Islet precursor cell (in vitro differentiated cells): ENCODE results near the gene FMN1.
"Not testable (repeated sequence)": the region's sequence is repeated elsewhere in the genome, so short reads cannot be mapped to it uniquely, and the experiment has no call there.

ENCODE experiments used
- DNase-seq: peaks from one replicate; pipeline ENCODE4 v3.0.0-alpha.2; 2018

The FMN1 gene

GRCh38 chr15:33089165-33089877 lies 105.2 kb downstream of the FMN1 start:
- DNase-seq, result no peak

GRCh38 chr15:33086500-33087121 lies 107.9 kb downstream of the FMN1 start:
- DNase-seq, result no peak

GRCh38 chr15:33084661-33085060 lies 109.9 kb downstream of the FMN1 start:
- DNase-seq, result no peak

- peak; percentile 72 for DNase-seq
Observed at GRCh38 chr15:33083232-33084081, 111.1 kb downstream of the FMN1 start.

GRCh38 chr15:33080006-33080405 lies 114.5 kb downstream of the FMN1 start:
- no peak for DNase-seq

- no peak for DNase-seq
Observed at GRCh38 chr15:33078607-33079006, 115.9 kb downstream of the FMN1 start.

GRCh38 chr15:33076937-33077336 lies 117.6 kb downstream of the FMN1 start:
- no peak for DNase-seq

GRCh38 chr15:33074942-33075341 lies 119.6 kb downstream of the FMN1 start:
- DNase-seq, result no peak

- DNase-seq, result no peak
Observed at GRCh38 chr15:33074212-33074611, 120.3 kb downstream of the FMN1 start.

- DNase-seq, result no peak
Observed at GRCh38 chr15:33071451-33071850, 123.1 kb downstream of the FMN1 start.

- not testable (repeated sequence) for DNase-seq
Observed at GRCh38 chr15:33069903-33070302, 124.6 kb downstream of the FMN1 start.

- DNase-seq, result peak; percentile 80
Observed at GRCh38 chr15:33069161-33069560, 125.4 kb downstream of the FMN1 start.

- DNase-seq, result peak; percentile 89
Observed at GRCh38 chr15:33068511-33068990, 126.0 kb downstream of the FMN1 start.

- DNase-seq, result peak; percentile 95
Observed at GRCh38 chr15:33068007-33068481, 126.5 kb downstream of the FMN1 start.

GRCh38 chr15:33067456-33067855 lies 127.1 kb downstream of the FMN1 start:
- DNase-seq, result peak; percentile 70

GRCh38 chr15:33066584-33066983 lies 127.9 kb downstream of the FMN1 start:
- DNase-seq, result no peak

- peak; percentile 66 for DNase-seq
Observed at GRCh38 chr15:33064878-33065277, 129.6 kb downstream of the FMN1 start.

- no peak for DNase-seq
Observed at GRCh38 chr15:33059184-33059583, 135.3 kb downstream of the FMN1 start.

GRCh38 chr15:33057845-33058244 lies 136.7 kb downstream of the FMN1 start:
- no peak for DNase-seq

- DNase-seq, result no peak
Observed at GRCh38 chr15:33055962-33056361, 138.6 kb downstream of the FMN1 start.

GRCh38 chr15:33051528-33051927 lies 143.0 kb downstream of the FMN1 start:
- DNase-seq, result no peak

- DNase-seq, result no peak
Observed at GRCh38 chr15:33048255-33048654, 146.3 kb downstream of the FMN1 start.

- DNase-seq, result no peak
Observed at GRCh38 chr15:33047077-33047476, 147.4 kb downstream of the FMN1 start.
